HepG2 (cell line): ENCODE data around the gene EPDR1. TPM values are rescaled to one million over a fixed set of nuclear protein-coding genes. Genes with fewer than 3 reads are reported as not detected.
A peak's percentile ranks its signal among the peaks of the same experiment; 100 is the strongest.

Source experiments
- BRD4 ChIP-seq: sonication (generic); formaldehyde crosslinking; IDR thresholded peaks from 2 replicates; pipeline ENCODE4 v1.4.0; 2020; ENCODE audit warnings: missing genetic modification reagents
- FOXP1 ChIP-seq, 2 experiments: fragments of 450-650 bp in 1 of 2; IDR thresholded peaks; 2 replicates each; pipeline ENCODE4 v1.6.1; 2017 to 2018; ENCODE audit warnings: antibody characterized with exemption in 1 of 2
- LCORL ChIP-seq, 2 experiments: fragments of 450-650 bp in 1 of 2; sonication (generic) in 1 of 2; formaldehyde crosslinking in 1 of 2; IDR thresholded peaks; 2 replicates each; pipeline versions ENCODE4 v1.5.0 to v1.6.1; 2017 to 2020; ENCODE audit warnings: antibody characterized with exemption in 1 of 2, missing genetic modification reagents in 1 of 2
- SIN3A ChIP-seq: IDR thresholded peaks from 2 replicates; pipeline ENCODE4 v1.6.1; 2011; ENCODE audit warnings: low read depth, mild to moderate bottlenecking, control low read depth, low read length, borderline replicate concordance
- THYN1 ChIP-seq: sonication (generic); formaldehyde crosslinking; IDR thresholded peaks from 2 replicates; pipeline ENCODE4 v1.8.1; 2023; ENCODE audit warnings: low read depth, mild to moderate bottlenecking, moderate library complexity, missing genetic modification reagents, borderline replicate concordance
- ZFP90 ChIP-seq: sonication (generic); formaldehyde crosslinking; IDR thresholded peaks from 2 replicates; pipeline ENCODE4 v1.8.0; 2022; ENCODE audit warnings: missing genetic modification reagents, mild to moderate bottlenecking, inconsistent platforms, borderline replicate concordance
- ZNF34 ChIP-seq: sonication (generic); formaldehyde crosslinking; IDR thresholded peaks from 2 replicates; pipeline ENCODE4 v1.4.0; 2020; ENCODE audit warnings: mild to moderate bottlenecking, missing genetic modification reagents, borderline replicate concordance
- ZNF510 ChIP-seq: sonication (generic); formaldehyde crosslinking; IDR thresholded peaks from 2 replicates; pipeline ENCODE4 v1.4.0; 2020; ENCODE audit warnings: low read depth, mild to moderate bottlenecking, missing genetic modification reagents
- ZNF562 ChIP-seq: sonication (generic); formaldehyde crosslinking; IDR thresholded peaks from 2 replicates; pipeline ENCODE4 v1.8.0; 2022; ENCODE audit warnings: missing genetic modification reagents, borderline replicate concordance
- ZNF841 ChIP-seq: sonication (generic); formaldehyde crosslinking; IDR thresholded peaks from 2 replicates; pipeline ENCODE4 v1.8.1; 2023; ENCODE audit warnings: missing genetic modification reagents, borderline replicate concordance
- polyA plus RNA-seq, 8 experiments: library from polyadenylated mRNA; depleted of rRNA in 3 of 8; stranded (reverse) in 7 of 8; unstranded in 1 of 8; fragments of >200 nt; fragmentation: Illumina TruSeq in 4 of 8; extraction: Trizol in 4 of 8; gene quantifications; 2 replicates each; pipeline versions ENCODE4 v1.2.1 to v1.2.3, GENCODE V29; 2011 to 2016; ENCODE audit warnings: low read depth in 4 of 8, missing spikeins in 1 of 8, mixed read lengths in 1 of 8; ENCODE audit not compliant: insufficient read depth in 1 of 8
- total RNA-seq, 5 experiments: library from RNA; depleted of rRNA; stranded (reverse); fragments of >200 nt; fragmentation: Illumina TruSeq; extraction: Trizol; gene quantifications; 2 replicates each; pipeline ENCODE4 v1.2.3, GENCODE V29; 2016; ENCODE audit warnings: low read depth in 1 of 5
- TF ChIP-seq, protein P1 (sequence below): sonication (generic); formaldehyde crosslinking; IDR thresholded peaks from 2 replicates; pipeline ENCODE4 v1.4.0; 2020; ENCODE audit warnings: mild to moderate bottlenecking, missing genetic modification reagents
- TF ChIP-seq, protein P2 (sequence below): sonication (generic); formaldehyde crosslinking; IDR thresholded peaks from 2 replicates; pipeline ENCODE4 v1.4.0; 2020; ENCODE audit warnings: low read depth, mild to moderate bottlenecking, missing genetic modification reagents
- TF ChIP-seq, protein P3 (sequence below): sonication (generic); formaldehyde crosslinking; IDR thresholded peaks from 2 replicates; pipeline ENCODE4 v1.5.0; 2020; ENCODE audit warnings: mild to moderate bottlenecking, missing genetic modification reagents, borderline replicate concordance
- TF ChIP-seq, protein P4 (sequence below): sonication (generic); formaldehyde crosslinking; IDR thresholded peaks from 2 replicates; pipeline ENCODE4 v1.4.0; 2020; ENCODE audit warnings: missing genetic modification reagents, borderline replicate concordance
- TF ChIP-seq, protein P5 (sequence below): sonication (generic); formaldehyde crosslinking; IDR thresholded peaks from 2 replicates; pipeline ENCODE4 v1.5.0; 2020; ENCODE audit warnings: mild to moderate bottlenecking, missing genetic modification reagents

Gene EPDR1
- total and polyA plus RNA-seq, 2 of the 13 experiments (the other 11 are each of a cell fraction or from before 2014, with no cell fraction given): 38.3 to 50.2 TPM

DNA sequence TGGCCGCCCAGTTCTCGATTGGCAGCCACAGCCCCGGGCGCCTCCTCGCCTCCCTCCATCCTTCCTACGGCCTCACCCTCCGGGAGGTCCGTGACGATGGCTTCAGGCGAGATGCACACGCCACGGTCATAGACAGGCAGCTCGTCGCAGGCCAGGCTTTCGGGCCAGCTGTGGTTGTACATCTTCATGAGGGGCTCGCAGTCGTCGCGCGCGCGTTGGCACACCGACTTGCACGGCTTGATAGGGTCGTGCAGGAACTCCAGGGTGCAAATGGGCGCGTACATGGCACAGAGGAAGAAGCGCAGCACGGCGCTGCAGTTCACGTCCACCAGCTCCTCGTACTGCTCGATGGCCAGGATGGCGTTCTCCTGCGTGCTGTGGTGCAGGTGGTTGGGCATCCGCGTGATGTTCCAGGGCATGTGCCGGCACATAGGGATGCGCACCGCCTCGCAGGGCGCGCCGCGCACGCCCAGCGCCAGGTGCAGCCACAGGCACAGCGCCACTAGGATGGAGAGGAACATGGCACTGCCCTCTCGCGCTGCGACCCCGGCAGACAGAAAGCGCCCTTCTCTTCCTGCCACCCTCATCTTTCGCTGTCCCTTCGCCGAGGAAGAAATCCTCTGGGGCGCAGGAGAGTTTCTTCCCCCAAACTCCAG, 4.3 kb upstream of the EPDR1 start (continued):
- no peak for TF ChIP-seq SIN3A
- TF ChIP-seq, protein P1, sequence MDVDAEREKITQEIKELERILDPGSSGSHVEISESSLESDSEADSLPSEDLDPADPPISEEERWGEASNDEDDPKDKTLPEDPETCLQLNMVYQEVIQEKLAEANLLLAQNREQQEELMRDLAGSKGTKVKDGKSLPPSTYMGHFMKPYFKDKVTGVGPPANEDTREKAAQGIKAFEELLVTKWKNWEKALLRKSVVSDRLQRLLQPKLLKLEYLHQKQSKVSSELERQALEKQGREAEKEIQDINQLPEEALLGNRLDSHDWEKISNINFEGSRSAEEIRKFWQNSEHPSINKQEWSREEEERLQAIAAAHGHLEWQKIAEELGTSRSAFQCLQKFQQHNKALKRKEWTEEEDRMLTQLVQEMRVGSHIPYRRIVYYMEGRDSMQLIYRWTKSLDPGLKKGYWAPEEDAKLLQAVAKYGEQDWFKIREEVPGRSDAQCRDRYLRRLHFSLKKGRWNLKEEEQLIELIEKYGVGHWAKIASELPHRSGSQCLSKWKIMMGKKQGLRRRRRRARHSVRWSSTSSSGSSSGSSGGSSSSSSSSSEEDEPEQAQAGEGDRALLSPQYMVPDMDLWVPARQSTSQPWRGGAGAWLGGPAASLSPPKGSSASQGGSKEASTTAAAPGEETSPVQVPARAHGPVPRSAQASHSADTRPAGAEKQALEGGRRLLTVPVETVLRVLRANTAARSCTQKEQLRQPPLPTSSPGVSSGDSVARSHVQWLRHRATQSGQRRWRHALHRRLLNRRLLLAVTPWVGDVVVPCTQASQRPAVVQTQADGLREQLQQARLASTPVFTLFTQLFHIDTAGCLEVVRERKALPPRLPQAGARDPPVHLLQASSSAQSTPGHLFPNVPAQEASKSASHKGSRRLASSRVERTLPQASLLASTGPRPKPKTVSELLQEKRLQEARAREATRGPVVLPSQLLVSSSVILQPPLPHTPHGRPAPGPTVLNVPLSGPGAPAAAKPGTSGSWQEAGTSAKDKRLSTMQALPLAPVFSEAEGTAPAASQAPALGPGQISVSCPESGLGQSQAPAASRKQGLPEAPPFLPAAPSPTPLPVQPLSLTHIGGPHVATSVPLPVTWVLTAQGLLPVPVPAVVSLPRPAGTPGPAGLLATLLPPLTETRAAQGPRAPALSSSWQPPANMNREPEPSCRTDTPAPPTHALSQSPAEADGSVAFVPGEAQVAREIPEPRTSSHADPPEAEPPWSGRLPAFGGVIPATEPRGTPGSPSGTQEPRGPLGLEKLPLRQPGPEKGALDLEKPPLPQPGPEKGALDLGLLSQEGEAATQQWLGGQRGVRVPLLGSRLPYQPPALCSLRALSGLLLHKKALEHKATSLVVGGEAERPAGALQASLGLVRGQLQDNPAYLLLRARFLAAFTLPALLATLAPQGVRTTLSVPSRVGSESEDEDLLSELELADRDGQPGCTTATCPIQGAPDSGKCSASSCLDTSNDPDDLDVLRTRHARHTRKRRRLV (CRISPR knock-in tag): no peak
- 0 out of 2 replicates have a peak, but pooled peaks have one; percentile 18 for TF ChIP-seq BRD4 (CRISPR knock-in tag)
- TF ChIP-seq, protein P2, sequence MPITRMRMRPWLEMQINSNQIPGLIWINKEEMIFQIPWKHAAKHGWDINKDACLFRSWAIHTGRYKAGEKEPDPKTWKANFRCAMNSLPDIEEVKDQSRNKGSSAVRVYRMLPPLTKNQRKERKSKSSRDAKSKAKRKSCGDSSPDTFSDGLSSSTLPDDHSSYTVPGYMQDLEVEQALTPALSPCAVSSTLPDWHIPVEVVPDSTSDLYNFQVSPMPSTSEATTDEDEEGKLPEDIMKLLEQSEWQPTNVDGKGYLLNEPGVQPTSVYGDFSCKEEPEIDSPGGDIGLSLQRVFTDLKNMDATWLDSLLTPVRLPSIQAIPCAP (CRISPR knock-in tag): no peak
- no peak for TF ChIP-seq LCORL (IDR thresholded peaks at IDR 0.05)
- TF ChIP-seq LCORL (CRISPR knock-in tag; IDR thresholded peaks at IDR 0.05): 0 out of 2 replicates have a peak, but pooled peaks have one; percentile 38
- TF ChIP-seq, protein P3, sequence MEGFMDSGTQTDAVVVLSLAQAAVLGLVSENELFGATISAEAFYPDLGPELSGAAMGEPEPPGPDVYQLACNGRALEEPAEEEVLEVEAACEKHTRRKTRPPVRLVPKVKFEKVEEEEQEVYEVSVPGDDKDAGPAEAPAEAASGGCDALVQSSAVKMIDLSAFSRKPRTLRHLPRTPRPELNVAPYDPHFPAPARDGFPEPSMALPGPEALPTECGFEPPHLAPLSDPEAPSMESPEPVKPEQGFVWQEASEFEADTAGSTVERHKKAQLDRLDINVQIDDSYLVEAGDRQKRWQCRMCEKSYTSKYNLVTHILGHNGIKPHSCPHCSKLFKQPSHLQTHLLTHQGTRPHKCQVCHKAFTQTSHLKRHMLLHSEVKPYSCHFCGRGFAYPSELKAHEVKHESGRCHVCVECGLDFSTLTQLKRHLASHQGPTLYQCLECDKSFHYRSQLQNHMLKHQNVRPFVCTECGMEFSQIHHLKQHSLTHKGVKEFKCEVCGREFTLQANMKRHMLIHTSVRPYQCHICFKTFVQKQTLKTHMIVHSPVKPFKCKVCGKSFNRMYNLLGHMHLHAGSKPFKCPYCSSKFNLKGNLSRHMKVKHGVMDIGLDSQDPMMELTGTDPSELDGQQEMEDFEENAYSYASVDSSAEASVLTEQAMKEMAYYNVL (CRISPR knock-in tag): no peak
- no peak for TF ChIP-seq ZFP90 (CRISPR knock-in tag)
- TF ChIP-seq, protein P4, sequence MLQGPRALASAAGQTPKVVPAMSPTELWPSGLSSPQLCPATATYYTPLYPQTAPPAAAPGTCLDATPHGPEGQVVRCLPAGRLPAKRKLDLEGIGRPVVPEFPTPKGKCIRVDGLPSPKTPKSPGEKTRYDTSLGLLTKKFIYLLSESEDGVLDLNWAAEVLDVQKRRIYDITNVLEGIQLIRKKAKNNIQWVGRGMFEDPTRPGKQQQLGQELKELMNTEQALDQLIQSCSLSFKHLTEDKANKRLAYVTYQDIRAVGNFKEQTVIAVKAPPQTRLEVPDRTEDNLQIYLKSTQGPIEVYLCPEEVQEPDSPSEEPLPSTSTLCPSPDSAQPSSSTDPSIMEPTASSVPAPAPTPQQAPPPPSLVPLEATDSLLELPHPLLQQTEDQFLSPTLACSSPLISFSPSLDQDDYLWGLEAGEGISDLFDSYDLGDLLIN (CRISPR knock-in tag): no peak
- TF ChIP-seq ZNF34 (CRISPR knock-in tag): no peak
- TF ChIP-seq ZNF841 (CRISPR knock-in tag): no peak
- TF ChIP-seq FOXP1 (IDR thresholded peaks at IDR 0.05): no peak
- TF ChIP-seq FOXP1 (CRISPR knock-in tag; IDR thresholded peaks at IDR 0.05): no peak
- TF ChIP-seq, protein P5, sequence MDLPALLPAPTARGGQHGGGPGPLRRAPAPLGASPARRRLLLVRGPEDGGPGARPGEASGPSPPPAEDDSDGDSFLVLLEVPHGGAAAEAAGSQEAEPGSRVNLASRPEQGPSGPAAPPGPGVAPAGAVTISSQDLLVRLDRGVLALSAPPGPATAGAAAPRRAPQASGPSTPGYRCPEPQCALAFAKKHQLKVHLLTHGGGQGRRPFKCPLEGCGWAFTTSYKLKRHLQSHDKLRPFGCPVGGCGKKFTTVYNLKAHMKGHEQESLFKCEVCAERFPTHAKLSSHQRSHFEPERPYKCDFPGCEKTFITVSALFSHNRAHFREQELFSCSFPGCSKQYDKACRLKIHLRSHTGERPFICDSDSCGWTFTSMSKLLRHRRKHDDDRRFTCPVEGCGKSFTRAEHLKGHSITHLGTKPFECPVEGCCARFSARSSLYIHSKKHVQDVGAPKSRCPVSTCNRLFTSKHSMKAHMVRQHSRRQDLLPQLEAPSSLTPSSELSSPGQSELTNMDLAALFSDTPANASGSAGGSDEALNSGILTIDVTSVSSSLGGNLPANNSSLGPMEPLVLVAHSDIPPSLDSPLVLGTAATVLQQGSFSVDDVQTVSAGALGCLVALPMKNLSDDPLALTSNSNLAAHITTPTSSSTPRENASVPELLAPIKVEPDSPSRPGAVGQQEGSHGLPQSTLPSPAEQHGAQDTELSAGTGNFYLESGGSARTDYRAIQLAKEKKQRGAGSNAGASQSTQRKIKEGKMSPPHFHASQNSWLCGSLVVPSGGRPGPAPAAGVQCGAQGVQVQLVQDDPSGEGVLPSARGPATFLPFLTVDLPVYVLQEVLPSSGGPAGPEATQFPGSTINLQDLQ (CRISPR knock-in tag): peak; percentile 58; the same call in 1 of the 2 replicates
- TF ChIP-seq ZNF510 (CRISPR knock-in tag): no peak
- TF ChIP-seq ZNF562 (CRISPR knock-in tag): no peak
- no peak for TF ChIP-seq THYN1 (CRISPR knock-in tag)
